ENCODE measurements around the gene FRMD4A.

The FRMD4A gene

DNA sequence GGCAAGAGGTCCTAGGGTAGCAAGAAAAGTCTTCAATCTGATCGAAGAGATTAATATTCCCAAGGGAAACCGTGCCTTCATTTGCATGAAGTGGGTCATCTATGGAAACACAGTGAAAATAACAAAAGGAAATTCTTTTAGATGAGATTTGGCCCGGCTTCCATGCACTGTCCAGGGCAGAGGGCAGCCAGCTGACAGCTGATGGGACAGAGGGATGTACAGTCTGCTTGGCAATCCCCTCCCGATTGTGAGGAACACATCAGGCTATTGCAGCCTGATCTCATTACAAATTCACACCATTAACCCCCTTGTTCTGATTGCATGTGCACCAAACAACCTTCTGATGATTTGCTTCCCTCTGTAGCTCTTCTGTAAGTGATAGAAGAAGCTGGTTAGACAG is 105.3 kb downstream of the FRMD4A start:
- Histone ChIP-seq H3K4me1 (ENCODE audit: low read length) (no peaks in the 10 kb centered on the region), H3K27ac (ENCODE audit: low read length) (no peak overlapping the region), H3K27me3 (replicated peaks; ENCODE audit: insufficient read depth, low read length) (no peaks in the 10 kb centered on the region), H3K4me3 (ENCODE audit: low read length) (no peak overlapping the region), H2AFZ (ENCODE audit: low read length) (no peak overlapping the region), H3K79me2 (ENCODE audit: low read length) (no peaks in the 10 kb centered on the region), H3K4me2 (ENCODE audit: low read depth, low read length) (no peak overlapping the region), H3K36me3 (replicated peaks; ENCODE audit: insufficient read depth, low read length) (no peaks in the 10 kb centered on the region), H3F3A (ENCODE audit: insufficient read depth, low read length) (no peaks in the 10 kb centered on the region), H3K9ac (ENCODE audit: low read length) (no peak overlapping the region), H3K9me2 (replicated peaks; ENCODE audit: insufficient read depth, low read length) (no peaks in the 10 kb centered on the region), H4K20me1 (ENCODE audit: insufficient read depth, low read length) (no peaks in the 10 kb centered on the region), H3K9me3 (replicated peaks; ENCODE audit: insufficient read depth, low read length) (no peaks in the 10 kb centered on the region)
- TF ChIP-seq, protein P1, sequence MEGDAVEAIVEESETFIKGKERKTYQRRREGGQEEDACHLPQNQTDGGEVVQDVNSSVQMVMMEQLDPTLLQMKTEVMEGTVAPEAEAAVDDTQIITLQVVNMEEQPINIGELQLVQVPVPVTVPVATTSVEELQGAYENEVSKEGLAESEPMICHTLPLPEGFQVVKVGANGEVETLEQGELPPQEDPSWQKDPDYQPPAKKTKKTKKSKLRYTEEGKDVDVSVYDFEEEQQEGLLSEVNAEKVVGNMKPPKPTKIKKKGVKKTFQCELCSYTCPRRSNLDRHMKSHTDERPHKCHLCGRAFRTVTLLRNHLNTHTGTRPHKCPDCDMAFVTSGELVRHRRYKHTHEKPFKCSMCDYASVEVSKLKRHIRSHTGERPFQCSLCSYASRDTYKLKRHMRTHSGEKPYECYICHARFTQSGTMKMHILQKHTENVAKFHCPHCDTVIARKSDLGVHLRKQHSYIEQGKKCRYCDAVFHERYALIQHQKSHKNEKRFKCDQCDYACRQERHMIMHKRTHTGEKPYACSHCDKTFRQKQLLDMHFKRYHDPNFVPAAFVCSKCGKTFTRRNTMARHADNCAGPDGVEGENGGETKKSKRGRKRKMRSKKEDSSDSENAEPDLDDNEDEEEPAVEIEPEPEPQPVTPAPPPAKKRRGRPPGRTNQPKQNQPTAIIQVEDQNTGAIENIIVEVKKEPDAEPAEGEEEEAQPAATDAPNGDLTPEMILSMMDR (IDR thresholded peaks at IDR 0.05; ENCODE audit: low read length): no peak
- no peak for TF ChIP-seq EZH2phosphoT487 (IDR thresholded peaks at IDR 0.05; ENCODE audit: low read length)
- no peak for TF ChIP-seq EZH2 (optimal IDR thresholded peaks at IDR 0.05; ENCODE audit: low read depth, low read length)
- DNase-seq: no peak

DNA sequence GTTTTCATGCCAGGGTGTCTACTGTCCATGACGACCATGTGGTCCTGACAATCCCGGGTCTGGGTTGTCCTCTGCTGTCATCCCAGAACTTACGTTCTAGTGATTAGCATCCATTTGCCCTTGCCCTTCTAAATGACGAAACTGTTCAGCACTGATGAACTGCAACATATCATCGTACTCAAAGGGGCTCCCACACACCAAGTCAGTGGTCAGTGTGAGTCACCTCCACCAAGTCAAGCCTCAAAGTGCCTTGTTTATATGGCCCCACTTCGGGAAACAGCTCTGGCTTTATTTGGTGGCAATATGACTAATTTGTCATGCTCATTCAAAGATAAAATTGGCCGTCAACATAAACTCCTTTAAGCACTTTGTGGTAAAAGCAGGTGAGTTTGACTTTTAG is 110.7 kb downstream of the FRMD4A start:
- H3K79me2 ChIP-seq (ENCODE audit: low read length): no peaks in the 10 kb centered on the region
- H3K36me3 ChIP-seq (replicated peaks; ENCODE audit: insufficient read depth, low read length): no peaks in the 10 kb centered on the region
- no peaks in the 10 kb centered on the region for H3K4me1 ChIP-seq (ENCODE audit: low read length)
- no peaks in the 10 kb centered on the region for H4K20me1 ChIP-seq (ENCODE audit: insufficient read depth, low read length)
- TF ChIP-seq EZH2 (optimal IDR thresholded peaks at IDR 0.05; ENCODE audit: low read depth, low read length) (no peak), EZH2phosphoT487 (IDR thresholded peaks at IDR 0.05; ENCODE audit: low read length) (no peak)
- TF ChIP-seq, protein P1 (IDR thresholded peaks at IDR 0.05; ENCODE audit: low read length): no peak
- H3K4me2 ChIP-seq (ENCODE audit: low read depth, low read length): no peak overlapping the region
- H3K27me3 ChIP-seq (replicated peaks; ENCODE audit: insufficient read depth, low read length): no peaks in the 10 kb centered on the region
- H3K4me3 ChIP-seq (ENCODE audit: low read length): no peak overlapping the region
- H3K9ac ChIP-seq (ENCODE audit: low read length): no peak overlapping the region
- H3K9me3 ChIP-seq (replicated peaks; ENCODE audit: insufficient read depth, low read length): no peaks in the 10 kb centered on the region
- H2AFZ ChIP-seq (ENCODE audit: low read length): no peak overlapping the region
- H3F3A ChIP-seq (ENCODE audit: insufficient read depth, low read length): no peaks in the 10 kb centered on the region
- DNase-seq: no peak
- no peaks in the 10 kb centered on the region for H3K9me2 ChIP-seq (replicated peaks; ENCODE audit: insufficient read depth, low read length)
- H3K27ac ChIP-seq (ENCODE audit: low read length): no peak overlapping the region

DNA sequence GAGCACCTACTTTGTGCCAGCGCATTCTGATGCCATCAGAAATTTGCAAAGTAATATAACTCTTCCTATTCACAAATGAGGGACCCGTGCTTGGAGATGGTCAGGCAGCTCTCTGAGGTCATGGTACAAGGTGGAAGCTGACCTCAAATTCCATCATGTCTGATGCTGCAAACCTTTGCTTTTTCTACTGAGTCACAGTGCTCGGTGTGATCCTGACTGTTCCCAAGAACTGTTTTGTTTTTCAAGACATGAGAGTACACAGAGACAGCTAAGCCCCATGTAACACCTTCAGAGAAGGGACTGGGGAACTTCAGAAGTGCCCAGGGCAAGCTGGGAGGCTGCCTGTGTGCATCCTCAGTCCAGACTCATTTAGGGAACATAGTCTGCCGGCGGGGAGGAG is 111.3 kb downstream of the FRMD4A start:
- Histone ChIP-seq H3K79me2 (ENCODE audit: low read length) (no peaks in the 10 kb centered on the region), H3K9me2 (replicated peaks; ENCODE audit: insufficient read depth, low read length) (no peaks in the 10 kb centered on the region)
- TF ChIP-seq EZH2phosphoT487 (IDR thresholded peaks at IDR 0.05; ENCODE audit: low read length): no peak
- TF ChIP-seq EZH2 (optimal IDR thresholded peaks at IDR 0.05; ENCODE audit: low read depth, low read length): no peak
- TF ChIP-seq, protein P1 (IDR thresholded peaks at IDR 0.05; ENCODE audit: low read length): no peak

More for the DNA sequence above, 111.3 kb downstream of the FRMD4A start:
- Histone ChIP-seq H3K27me3 (replicated peaks; ENCODE audit: insufficient read depth, low read length) (no peaks in the 10 kb centered on the region), H3K27ac (ENCODE audit: low read length) (no peak overlapping the region), H3K4me3 (ENCODE audit: low read length) (no peak overlapping the region), H3K36me3 (replicated peaks; ENCODE audit: insufficient read depth, low read length) (no peaks in the 10 kb centered on the region), H3K4me1 (ENCODE audit: low read length) (no peaks in the 10 kb centered on the region), H4K20me1 (ENCODE audit: insufficient read depth, low read length) (no peaks in the 10 kb centered on the region), H3K9ac (ENCODE audit: low read length) (no peak overlapping the region), H3K4me2 (ENCODE audit: low read depth, low read length) (no peak overlapping the region), H3F3A (ENCODE audit: insufficient read depth, low read length) (no peaks in the 10 kb centered on the region), H3K9me3 (replicated peaks; ENCODE audit: insufficient read depth, low read length) (no peaks in the 10 kb centered on the region), H2AFZ (ENCODE audit: low read length) (no peak overlapping the region)
- DNase-seq: no peak

All from MM.1S (cell line).